Immature natural killer cell (primary cell): Measurements from ENCODE around the gene ZDHHC21. TPM values are rescaled to one million over a fixed set of nuclear protein-coding genes. Genes with fewer than 3 reads are reported as not detected.

Source experiments
- DNase-seq, 3 donors: peaks; one replicate each; pipeline ENCODE4 v3.0.0; 2022; ENCODE audit warnings: mixed read lengths in 1 of 3
- H3K27ac Mint-ChIP-seq, 6 donors: one replicate each; pipeline ENCODE4 v1.8.0; 2020; ENCODE audit warnings: mixed read lengths in 6 of 6, mild to moderate bottlenecking in 5 of 6, inconsistent platforms in 4 of 6, moderate library complexity in 3 of 6
- H3K27me3 Mint-ChIP-seq, 3 donors: one replicate each; pipeline ENCODE4 v1.8.0; 2020 to 2021; ENCODE audit warnings: low read depth in 3 of 3, mild to moderate bottlenecking in 3 of 3, mixed read lengths in 3 of 3, moderate library complexity in 3 of 3, inconsistent platforms in 1 of 3
- H3K36me3 Mint-ChIP-seq, 3 donors: one replicate each; pipeline ENCODE4 v1.8.0; 2020; ENCODE audit warnings: mixed read lengths in 3 of 3, inconsistent platforms in 2 of 3, mild to moderate bottlenecking in 2 of 3
- H3K4me1 Mint-ChIP-seq, 2 donors: one replicate each; pipeline ENCODE4 v1.8.0; 2020; ENCODE audit warnings: inconsistent platforms in 2 of 2, mild to moderate bottlenecking in 2 of 2, mixed read lengths in 2 of 2, moderate library complexity in 1 of 2
- H3K4me3 Mint-ChIP-seq, 5 donors: one replicate each; pipeline ENCODE4 v1.8.0; 2020; ENCODE audit warnings: mild to moderate bottlenecking in 5 of 5, mixed read lengths in 5 of 5, inconsistent platforms in 3 of 5, moderate library complexity in 3 of 5
- H3K9me3 Mint-ChIP-seq, 6 donors: one replicate each; pipeline ENCODE4 v1.8.0; 2020; ENCODE audit warnings: mild to moderate bottlenecking in 6 of 6, mixed read lengths in 6 of 6, inconsistent platforms in 4 of 6, moderate library complexity in 3 of 6
- polyA plus RNA-seq, 3 donors: library from polyadenylated mRNA; unstranded; fragments of 300-500 nt; fragmentation: Illumina TruSeq; gene quantifications; one replicate each; pipeline ENCODE4 v1.2.3, GENCODE V29; 2021

The ZDHHC21 gene
- 1 to 10 TPM; 1.3 to 2.3 (median 1.7) TPM for polyA plus RNA-seq

GRCh38 chr9:14693251-14693861 lies at the start of gene ZDHHC21:
ZDHHC21 (minus strand) TSS chr9:14693432; CDS start chr9:14674340, 19,092 bp downstream.
- Mint-ChIP-seq H3K27me3 (peaks cover 0 to 5% (median 2%) of the 10 kb centered on the region in 3 donors), H3K4me3 (peak within 1 kb of the TSS; percentile 86 to 94 (median 92)), H3K4me1 (peaks cover 44 to 61% of the 10 kb centered on the region in 2 donors), H3K9me3 (no peaks in the 10 kb centered on the region), H3K27ac (peak within 1 kb of the TSS; percentile 75 to 91 (median 82)), H3K36me3 (peaks cover 5 to 8% (median 5%) of the 10 kb centered on the region in 3 donors)
- peak; percentile 65 to 76 (median 71) for DNase-seq

- Mint-ChIP-seq H3K27ac (no peak overlapping the region), H3K4me1 (no peaks in the 10 kb centered on the region)
Measured at GRCh38 chr9:14741369-14741768, 48.1 kb upstream of the ZDHHC21 start.

GRCh38 chr9:14733133-14733532 lies 39.9 kb upstream of the ZDHHC21 start:
- Mint-ChIP-seq H3K36me3 (no peaks in the 10 kb centered on the region), H3K9me3 (peaks cover 0 to 3% (median under 1%) of the 10 kb centered on the region in 6 donors), H3K4me3 (no peak overlapping the region), H3K27ac (no peak overlapping the region), H3K27me3 (peaks cover 0 to 5% (median 5%) of the 10 kb centered on the region in 3 donors), H3K4me1 (no peaks in the 10 kb centered on the region)
- DNase-seq, result no peak

More at GRCh38 chr9:14741369-14741768, 48.1 kb upstream of the ZDHHC21 start:
- Mint-ChIP-seq H3K9me3 (peaks cover 0 to 6% (median 4%) of the 10 kb centered on the region in 6 donors), H3K36me3 (no peaks in the 10 kb centered on the region), H3K27me3 (peaks cover 3 to 6% (median 5%) of the 10 kb centered on the region in 3 donors), H3K4me3 (no peak overlapping the region)
- no peak for DNase-seq

- no peak overlapping the region for H3K27ac Mint-ChIP-seq
- peaks cover 0 to 5% (median under 1%) of the 10 kb centered on the region in 6 donors for H3K9me3 Mint-ChIP-seq
- no peaks in the 10 kb centered on the region for H3K4me1 Mint-ChIP-seq
- H3K36me3 Mint-ChIP-seq, result no peaks in the 10 kb centered on the region
- DNase-seq, result no peak
- H3K4me3 Mint-ChIP-seq, result no peak overlapping the region
- peaks cover 0 to 5% (median 0%) of the 10 kb centered on the region in 3 donors for H3K27me3 Mint-ChIP-seq
Measured at GRCh38 chr9:14731294-14731981, 38.2 kb upstream of the ZDHHC21 start.

GRCh38 chr9:14730461-14730898 lies 37.2 kb upstream of the ZDHHC21 start:
- H3K4me3 Mint-ChIP-seq, result no peak overlapping the region
- H3K9me3 Mint-ChIP-seq, result peaks cover 0 to 5% (median under 1%) of the 10 kb centered on the region in 6 donors
- no peaks in the 10 kb centered on the region for H3K36me3 Mint-ChIP-seq
- no peak for DNase-seq
- no peak overlapping the region for H3K27ac Mint-ChIP-seq
- H3K4me1 Mint-ChIP-seq, result no peaks in the 10 kb centered on the region
- H3K27me3 Mint-ChIP-seq, result peaks cover 0 to 7% (median under 1%) of the 10 kb centered on the region in 3 donors

GRCh38 chr9:14723301-14723700 lies 30.1 kb upstream of the ZDHHC21 start:
- no peaks in the 10 kb centered on the region for H3K4me1 Mint-ChIP-seq
- peaks cover 6 to 9% (median 8%) of the 10 kb centered on the region in 3 donors for H3K27me3 Mint-ChIP-seq
- peaks cover 0 to 3% (median 0%) of the 10 kb centered on the region in 3 donors for H3K36me3 Mint-ChIP-seq
- peaks cover 0 to 4% (median 0%) of the 10 kb centered on the region in 6 donors for H3K9me3 Mint-ChIP-seq
- H3K27ac Mint-ChIP-seq, result no peak overlapping the region
- H3K4me3 Mint-ChIP-seq, result no peak overlapping the region
- DNase-seq, result no peak

- DNase-seq, result no peak
- H3K4me1 Mint-ChIP-seq, result no peaks in the 10 kb centered on the region
- no peak within 1 kb of the TSS for H3K4me3 Mint-ChIP-seq
Measured at GRCh38 chr9:14722391-14723035, 29.3 kb upstream of the ZDHHC21 start, which contains the start of gene CER1. CER1 (minus strand) TSS chr9:14722733; CDS start chr9:14722672, 61 bp downstream.

GRCh38 chr9:14719231-14719923 lies 26.1 kb upstream of the ZDHHC21 start:
- peaks cover 5 to 8% (median 6%) of the 10 kb centered on the region in 3 donors for H3K27me3 Mint-ChIP-seq

More at GRCh38 chr9:14722391-14723035, 29.3 kb upstream of the ZDHHC21 start, which contains the start of gene CER1:
- Mint-ChIP-seq H3K27ac (no peak within 1 kb of the TSS), H3K27me3 (peaks cover 6 to 9% (median 8%) of the 10 kb centered on the region in 3 donors), H3K36me3 (peaks cover 0 to 3% (median 0%) of the 10 kb centered on the region in 3 donors), H3K9me3 (peaks cover 0 to 2% (median 0%) of the 10 kb centered on the region in 6 donors)

GRCh38 chr9:14715102-14715501 lies 21.9 kb upstream of the ZDHHC21 start:
- DNase-seq, result no peak
- Mint-ChIP-seq H3K27ac (no peak overlapping the region), H3K4me3 (no peak overlapping the region), H3K36me3 (peaks cover 0 to 3% (median 0%) of the 10 kb centered on the region in 3 donors), H3K9me3 (peaks cover 0 to 5% (median 1%) of the 10 kb centered on the region in 6 donors), H3K4me1 (peaks cover 0 to 2% of the 10 kb centered on the region in 2 donors), H3K27me3 (peaks cover 5 to 14% (median 8%) of the 10 kb centered on the region in 3 donors)

More at GRCh38 chr9:14719231-14719923, 26.1 kb upstream of the ZDHHC21 start:
- H3K4me3 Mint-ChIP-seq, result no peak overlapping the region
- DNase-seq, result no peak
- H3K4me1 Mint-ChIP-seq, result no peaks in the 10 kb centered on the region
- no peaks in the 10 kb centered on the region for H3K9me3 Mint-ChIP-seq
- H3K36me3 Mint-ChIP-seq, result peaks cover 0 to 3% (median 0%) of the 10 kb centered on the region in 3 donors
- H3K27ac Mint-ChIP-seq, result no peak overlapping the region

- peaks cover 3 to 7% (median 3%) of the 10 kb centered on the region in 3 donors for H3K27me3 Mint-ChIP-seq
- H3K27ac Mint-ChIP-seq, result no peak overlapping the region
- DNase-seq, result no peak
- no peak overlapping the region for H3K4me3 Mint-ChIP-seq
- peaks cover 0 to 19% (median 8%) of the 10 kb centered on the region in 6 donors for H3K9me3 Mint-ChIP-seq
- peaks cover 0 to 2% of the 10 kb centered on the region in 2 donors for H3K4me1 Mint-ChIP-seq
- H3K36me3 Mint-ChIP-seq, result no peaks in the 10 kb centered on the region
Measured at GRCh38 chr9:14713187-14713767, 20.0 kb upstream of the ZDHHC21 start.

- Mint-ChIP-seq H3K36me3 (peaks cover 0 to 5% (median 0%) of the 10 kb centered on the region in 3 donors), H3K27me3 (peaks cover 3 to 11% (median 10%) of the 10 kb centered on the region in 3 donors), H3K4me3 (no peak overlapping the region)
Measured at GRCh38 chr9:14710804-14711203, 17.6 kb upstream of the ZDHHC21 start.

GRCh38 chr9:14706530-14707140 lies 13.4 kb upstream of the ZDHHC21 start:
- no peak for DNase-seq
- Mint-ChIP-seq H3K27me3 (peaks cover 3 to 11% (median 11%) of the 10 kb centered on the region in 3 donors), H3K27ac (no peak overlapping the region), H3K4me3 (no peak overlapping the region), H3K36me3 (peaks cover 4 to 14% (median 5%) of the 10 kb centered on the region in 3 donors), H3K4me1 (peaks cover 0 to 2% of the 10 kb centered on the region in 2 donors), H3K9me3 (peaks cover 18 to 60% (median 39%) of the 10 kb centered on the region in 6 donors)

More at GRCh38 chr9:14710804-14711203, 17.6 kb upstream of the ZDHHC21 start:
- no peak for DNase-seq
- peaks cover 0 to 2% of the 10 kb centered on the region in 2 donors for H3K4me1 Mint-ChIP-seq
- H3K27ac Mint-ChIP-seq, result no peak overlapping the region
- peaks cover 10 to 42% (median 22%) of the 10 kb centered on the region in 6 donors for H3K9me3 Mint-ChIP-seq
